ENCODE measurements around the gene SAMD1. TPM values are rescaled to one million over a fixed set of nuclear protein-coding genes. Genes with fewer than 3 reads are reported as not detected.

The SAMD1 gene
- total RNA-seq, 1 donor from 2014 or later: 55.9 TPM

DNA sequence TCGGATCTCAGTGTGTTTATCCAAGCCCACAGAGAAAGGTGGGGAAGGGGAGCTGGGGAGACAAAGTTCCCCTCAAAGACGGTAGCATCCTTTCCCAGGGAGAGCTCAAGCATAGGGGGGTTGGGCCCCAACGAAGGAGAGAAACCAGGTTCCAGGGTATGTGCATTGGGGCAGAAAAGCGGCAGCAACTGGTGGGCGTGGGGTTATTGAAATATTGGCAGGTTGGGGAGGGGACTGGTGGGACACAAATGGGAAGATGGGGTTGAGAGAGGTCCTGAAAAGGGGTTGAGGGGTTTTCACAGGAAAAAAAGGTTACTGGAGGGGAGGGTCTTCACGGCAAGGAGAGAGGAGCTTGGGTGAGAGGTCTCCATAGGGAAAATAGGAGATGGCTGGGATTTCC, 44.8 kb upstream of the SAMD1 start:
- Mint-ChIP-seq H3K27me3 (no peaks in the 10 kb centered on the region), H3K9me3 (no peaks in the 10 kb centered on the region), H3K4me1 (ENCODE audit: unreplicated experiment) (peaks cover 32% of the 10 kb centered on the region), H3K4me3 (peak overlapping the region; percentile 94), H3K36me3 (no peaks in the 10 kb centered on the region), H3K27ac (peak overlapping the region; percentile 29)
- no peak for DNase-seq (ENCODE audit: extremely low spot score, unreplicated experiment)
- TF ChIP-seq CTCF (conservative IDR thresholded peaks at IDR 0.05): no peak

GRCh38 chr19:14127929-14128509, 37.5 kb upstream of the SAMD1 start:
- no peaks in the 10 kb centered on the region for H3K4me1 Mint-ChIP-seq (ENCODE audit: unreplicated experiment)

DNA sequence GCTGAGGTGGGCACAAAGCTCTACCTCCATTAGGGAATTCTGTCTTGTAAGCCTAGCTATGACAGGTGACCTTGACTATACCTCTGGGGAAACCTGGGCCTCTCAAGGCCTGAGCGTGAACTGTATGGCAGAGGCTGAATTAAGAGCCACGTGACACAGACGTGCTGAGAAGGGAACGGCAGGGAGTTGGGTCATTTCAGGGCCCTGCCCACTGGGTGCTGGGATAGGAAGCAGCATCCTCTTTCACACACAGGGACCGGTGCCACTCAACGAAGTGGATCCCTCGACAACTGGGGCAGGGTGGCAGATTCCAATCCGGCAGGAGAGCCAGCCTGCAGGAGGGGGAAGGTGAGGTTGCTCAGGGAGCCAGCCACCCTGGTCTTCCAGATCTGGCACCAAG, 36.6 kb upstream of the SAMD1 start:
- Mint-ChIP-seq H3K27me3 (no peaks in the 10 kb centered on the region), H3K36me3 (peaks cover 3% of the 10 kb centered on the region), H3K27ac (no peak overlapping the region), H3K4me3 (no peak overlapping the region), H3K4me1 (ENCODE audit: unreplicated experiment) (no peaks in the 10 kb centered on the region), H3K9me3 (no peaks in the 10 kb centered on the region)
- DNase-seq (ENCODE audit: extremely low spot score, unreplicated experiment): no peak
- no peak for TF ChIP-seq CTCF (conservative IDR thresholded peaks at IDR 0.05)

More at GRCh38 chr19:14127929-14128509, 37.5 kb upstream of the SAMD1 start:
- no peak overlapping the region for H3K27ac Mint-ChIP-seq
- no peak for DNase-seq (ENCODE audit: extremely low spot score, unreplicated experiment)
- peaks cover 1% of the 10 kb centered on the region for H3K36me3 Mint-ChIP-seq
- no peak overlapping the region for H3K4me3 Mint-ChIP-seq
- no peaks in the 10 kb centered on the region for H3K9me3 Mint-ChIP-seq
- no peaks in the 10 kb centered on the region for H3K27me3 Mint-ChIP-seq
- TF ChIP-seq CTCF (conservative IDR thresholded peaks at IDR 0.05): no peak

DNA sequence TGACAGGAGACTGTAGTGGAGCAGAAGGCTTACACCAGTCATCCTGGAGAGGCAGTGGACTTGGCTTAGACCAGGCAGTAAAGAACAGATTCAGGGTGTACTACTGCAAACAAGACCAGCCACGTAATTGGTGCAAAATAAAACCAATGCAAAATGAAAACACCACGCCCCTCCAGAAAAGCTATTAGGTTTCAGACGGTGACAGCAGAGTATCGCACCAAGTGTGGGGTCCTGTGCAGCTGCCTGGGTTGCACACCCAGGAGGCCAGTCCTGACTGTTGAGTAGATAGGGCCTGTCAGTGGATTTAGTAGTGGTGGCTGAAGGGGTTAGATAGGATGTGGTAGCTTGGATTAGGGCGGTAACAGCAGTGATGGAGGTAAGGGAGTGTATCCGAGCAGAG, 32.4 kb upstream of the SAMD1 start:
- no peak overlapping the region for H3K4me3 Mint-ChIP-seq

GRCh38 chr19:14120497-14120780, 29.9 kb upstream of the SAMD1 start:
- Mint-ChIP-seq H3K36me3 (peaks cover 3% of the 10 kb centered on the region), H3K27ac (no peak overlapping the region), H3K4me3 (no peak overlapping the region), H3K4me1 (ENCODE audit: unreplicated experiment) (peaks cover 22% of the 10 kb centered on the region), H3K9me3 (no peaks in the 10 kb centered on the region), H3K27me3 (no peaks in the 10 kb centered on the region)
- no peak for DNase-seq (ENCODE audit: extremely low spot score, unreplicated experiment)
- TF ChIP-seq CTCF (conservative IDR thresholded peaks at IDR 0.05): no peak

More for the DNA sequence above, 32.4 kb upstream of the SAMD1 start:
- Mint-ChIP-seq H3K9me3 (no peaks in the 10 kb centered on the region), H3K27ac (no peak overlapping the region), H3K36me3 (peaks cover 3% of the 10 kb centered on the region), H3K27me3 (no peaks in the 10 kb centered on the region), H3K4me1 (ENCODE audit: unreplicated experiment) (peaks cover 9% of the 10 kb centered on the region)
- no peak for TF ChIP-seq CTCF (conservative IDR thresholded peaks at IDR 0.05)
- no peak for DNase-seq (ENCODE audit: extremely low spot score, unreplicated experiment)
